DND-41 (cell line): Measurements from ENCODE around the gene ZC3H6.

ENCODE experiments used
- CTCF ChIP-seq: IDR thresholded peaks from 2 replicates; pipeline ENCODE4 v1.5.1; 2012; ENCODE audit warnings: borderline replicate concordance, low read length, moderate library complexity, mild to moderate bottlenecking; ENCODE audit not compliant: poor library complexity, severe bottlenecking; ENCODE audit errors: extremely low read depth
- EZH2 ChIP-seq: IDR thresholded peaks from 3 replicates; pipeline ENCODE4 v1.6.1; 2012; ENCODE audit warnings: borderline replicate concordance, low read depth, mild to moderate bottlenecking, moderate library complexity, low read length, inconsistent platforms; ENCODE audit not compliant: severe bottlenecking

GRCh38 chr2:112345030-112346027, 69.9 kb downstream of the ZC3H6 start:
- TF ChIP-seq CTCF (no peak), EZH2 (no peak)
